NCI-H1436 treated with DMSO at 0.1 percent for 48 hours (cell line): ENCODE data around the gene NOVA2.

Source experiments
- DNase-seq: peaks from one replicate; lab custom pipeline; 2025; lab: John Stamatoyannopoulos, UW

Gene NOVA2

DNA sequence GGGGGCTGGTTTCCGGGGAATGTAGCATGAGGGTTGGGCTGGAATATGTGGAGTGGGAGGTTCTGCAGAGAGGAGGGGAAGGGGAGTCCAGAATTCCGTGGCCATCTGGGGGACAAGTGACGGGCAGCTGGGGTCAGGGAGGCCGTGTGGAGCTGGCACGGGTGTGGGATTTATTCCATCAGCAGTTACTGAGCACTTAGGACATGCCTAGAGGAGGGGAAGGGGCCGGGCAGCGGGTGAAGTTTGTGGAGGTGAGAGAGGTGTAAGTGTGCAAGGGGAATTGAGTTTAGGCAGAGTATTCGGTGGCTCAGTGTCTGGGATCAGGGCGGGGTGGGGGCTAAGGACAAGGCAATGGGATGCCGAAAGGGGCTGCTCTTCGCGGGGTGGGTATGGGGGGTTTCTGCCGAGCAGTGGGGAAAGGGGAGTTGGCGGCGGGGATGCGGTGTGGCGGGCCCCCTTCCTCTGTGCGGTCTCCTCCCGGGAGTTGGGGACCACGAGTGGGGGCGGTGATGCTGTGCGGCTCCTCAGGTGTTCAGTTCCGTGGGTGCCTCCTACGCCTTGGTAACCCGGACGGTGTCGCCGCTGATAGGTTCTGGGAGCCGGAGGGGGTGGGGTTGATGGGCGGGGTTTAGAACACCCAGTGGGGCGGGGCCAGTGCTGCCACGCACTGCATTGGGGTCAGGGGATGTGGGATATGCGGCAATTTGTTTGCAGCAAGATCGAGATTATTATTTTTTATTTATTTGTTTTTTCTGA, 27.0 kb upstream of the NOVA2 start:
- DNase-seq: no peak

GRCh38 chr19:45999653-46000121, 26.0 kb upstream of the NOVA2 start:
- DNase-seq: no peak

- no peak for DNase-seq
Observed at GRCh38 chr19:45998834-45999233, 25.2 kb upstream of the NOVA2 start.

DNA sequence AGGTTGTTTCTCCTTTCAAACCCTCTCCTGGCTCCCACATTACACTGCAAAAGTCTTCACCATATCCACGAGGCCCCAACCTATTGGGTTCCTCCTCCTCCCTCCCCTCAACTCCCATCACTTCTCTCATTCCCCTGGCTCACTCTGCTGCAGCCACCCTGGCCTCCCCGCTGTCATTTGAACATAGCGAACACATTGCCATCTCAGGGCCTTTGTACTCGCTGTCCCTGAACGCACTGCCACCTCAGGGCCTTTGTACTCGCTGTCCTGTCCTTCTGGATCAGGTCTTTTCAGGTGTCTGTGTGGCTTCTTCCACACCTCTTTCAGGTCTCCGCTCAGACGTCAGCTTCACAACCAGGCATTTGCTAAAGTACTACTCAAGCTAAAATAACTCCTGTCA, 23.3 kb upstream of the NOVA2 start:
- DNase-seq: no peak

DNA sequence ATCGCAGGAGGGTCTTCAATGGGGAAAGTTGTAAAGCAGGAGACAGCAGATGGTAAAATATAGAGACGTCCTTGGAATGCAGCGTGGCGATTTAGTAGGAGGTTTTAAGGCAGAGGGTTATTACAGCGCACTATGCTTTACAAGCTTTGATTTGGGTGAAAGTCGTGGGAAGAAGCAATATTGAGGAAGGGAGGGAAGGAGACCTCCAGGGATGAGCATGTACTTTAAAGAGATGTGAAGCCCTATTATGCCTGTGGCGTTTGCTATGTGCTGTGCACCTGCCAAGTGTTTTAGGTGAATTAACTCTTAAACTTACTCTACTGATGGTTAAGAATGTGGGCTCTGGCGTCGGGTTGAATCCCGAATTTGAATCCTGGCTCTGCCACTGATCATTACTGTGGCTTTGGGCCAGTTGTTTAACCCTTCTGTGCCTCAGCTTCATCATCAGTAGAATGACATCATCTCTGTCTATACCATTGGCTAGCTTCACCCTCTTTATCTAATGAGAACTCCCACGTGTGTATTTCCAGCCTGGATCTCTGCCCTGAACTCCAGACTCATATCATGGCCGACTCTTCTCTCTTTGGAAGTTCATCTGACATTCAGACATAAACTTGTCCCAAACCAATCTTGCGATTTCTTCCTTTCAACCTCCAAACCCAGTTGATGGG, 22.2 kb upstream of the NOVA2 start:
- no peak for DNase-seq

DNA sequence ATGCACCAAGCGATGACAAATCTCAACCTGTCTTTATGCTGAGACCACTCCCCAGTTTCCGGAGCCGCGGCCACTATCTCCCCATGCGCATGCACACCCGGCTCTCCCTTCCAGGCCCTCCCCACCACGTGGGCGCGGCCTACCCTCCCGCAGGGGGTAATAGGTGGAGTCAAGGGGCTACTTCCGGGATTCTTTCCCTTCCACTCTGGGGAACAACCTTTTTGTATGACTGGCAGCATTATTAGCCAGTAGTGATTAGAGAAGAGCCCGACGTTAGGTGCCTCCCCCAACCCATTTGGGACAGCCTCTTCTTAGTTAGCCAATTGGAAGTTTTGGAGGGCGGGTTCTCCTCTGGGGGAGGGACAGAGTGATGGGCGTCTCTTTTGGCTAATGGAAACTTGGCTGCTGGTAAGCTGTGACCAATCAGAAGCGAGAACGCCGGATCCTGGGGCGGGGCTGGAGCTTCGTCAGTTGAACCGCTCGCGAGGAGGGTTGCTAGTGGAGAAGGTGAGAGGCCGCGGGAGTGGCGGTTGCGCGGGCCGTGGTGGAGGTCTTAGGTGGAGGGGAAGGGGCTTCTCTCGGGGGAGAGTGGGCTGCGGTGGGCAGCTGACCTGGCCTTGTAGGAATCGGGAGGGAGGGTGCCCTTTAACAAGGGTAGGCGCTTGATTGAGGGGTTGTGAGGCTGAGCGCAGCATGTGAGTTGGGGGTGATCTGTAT, 21.5 kb upstream of the NOVA2 start, which contains the start of gene CCDC61:
Gene CCDC61, plus strand, starts transcription at position 470 of the 717 bp plus-strand sequence. CDS start 7,552 bp downstream, outside the sequence.
- DNase-seq: peak; percentile 98

DNA sequence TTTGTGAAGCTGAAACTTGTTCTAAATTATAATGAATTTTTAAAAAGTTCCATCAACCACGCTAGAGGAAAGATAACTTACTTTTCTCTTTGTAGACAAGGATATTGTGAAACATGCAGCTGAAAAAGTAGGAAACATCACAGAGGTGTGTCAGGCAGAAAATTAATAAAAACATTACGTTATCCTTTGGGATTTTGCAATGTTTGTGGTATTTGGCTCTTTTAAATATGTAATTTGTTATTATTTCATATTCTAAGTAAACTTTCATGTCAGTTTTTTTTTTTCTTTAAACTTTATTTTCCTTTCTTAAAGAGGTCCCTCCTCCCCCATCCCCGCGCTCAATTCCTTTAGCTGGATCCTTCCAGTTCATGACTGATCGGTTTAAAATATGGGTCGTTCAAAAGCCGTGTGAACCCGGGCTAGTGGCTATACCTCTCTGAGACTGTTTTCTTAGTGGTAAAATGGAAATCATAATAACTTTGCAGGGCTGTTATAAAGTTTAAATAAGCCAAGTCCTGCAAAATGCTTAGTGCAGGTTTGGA, 20.9 kb upstream of the NOVA2 start:
- no peak for DNase-seq

GRCh38 chr19:45990113-45990728, 16.6 kb upstream of the NOVA2 start:
- DNase-seq: no peak

DNA sequence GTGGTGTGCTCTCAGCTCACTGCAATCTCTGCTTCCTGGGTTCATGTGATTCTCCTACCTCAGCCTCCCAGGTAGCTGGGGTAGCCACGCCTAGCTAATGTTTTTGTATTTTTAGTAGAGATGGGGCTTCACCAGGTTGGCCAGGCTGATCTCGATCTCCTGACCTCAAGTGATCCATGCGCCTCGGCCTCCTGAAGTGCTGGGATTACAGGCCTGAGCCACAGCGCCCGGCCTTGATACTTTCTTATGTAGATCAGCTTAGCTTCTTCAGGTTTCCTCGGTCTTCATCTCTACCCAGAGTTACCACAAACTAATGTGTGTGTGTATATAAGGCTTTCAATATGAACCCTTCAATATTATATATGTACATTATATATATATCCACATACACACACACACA, 11.7 kb upstream of the NOVA2 start:
- DNase-seq: no peak

- DNase-seq: no peak
Observed at GRCh38 chr19:45981350-45981749, 7.7 kb upstream of the NOVA2 start.

- no peak for DNase-seq
Observed at GRCh38 chr19:45978156-45978555, 4.5 kb upstream of the NOVA2 start.

DNA sequence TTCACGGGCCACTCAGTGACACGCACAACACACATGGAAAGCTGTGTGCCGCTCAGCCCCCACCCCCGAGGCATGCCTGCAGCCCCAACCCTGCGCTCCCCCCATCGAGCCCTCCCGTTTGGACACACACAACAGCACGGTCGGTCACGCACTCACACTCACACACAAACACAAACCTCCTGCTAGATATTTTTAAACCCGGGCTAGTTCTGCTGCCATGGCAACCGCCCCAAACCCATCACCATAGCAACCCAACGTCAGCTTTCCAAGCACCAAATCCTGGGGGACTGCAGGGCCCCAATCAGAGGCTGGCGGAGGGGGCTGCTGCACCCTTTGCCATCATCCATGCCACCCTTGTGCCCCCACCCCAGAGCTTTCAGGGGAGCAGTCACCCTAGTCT, 2.5 kb upstream of the NOVA2 start:
- no peak for DNase-seq

GRCh38 chr19:45975306-45976070, 1.8 kb upstream of the NOVA2 start:
- no peak for DNase-seq

DNA sequence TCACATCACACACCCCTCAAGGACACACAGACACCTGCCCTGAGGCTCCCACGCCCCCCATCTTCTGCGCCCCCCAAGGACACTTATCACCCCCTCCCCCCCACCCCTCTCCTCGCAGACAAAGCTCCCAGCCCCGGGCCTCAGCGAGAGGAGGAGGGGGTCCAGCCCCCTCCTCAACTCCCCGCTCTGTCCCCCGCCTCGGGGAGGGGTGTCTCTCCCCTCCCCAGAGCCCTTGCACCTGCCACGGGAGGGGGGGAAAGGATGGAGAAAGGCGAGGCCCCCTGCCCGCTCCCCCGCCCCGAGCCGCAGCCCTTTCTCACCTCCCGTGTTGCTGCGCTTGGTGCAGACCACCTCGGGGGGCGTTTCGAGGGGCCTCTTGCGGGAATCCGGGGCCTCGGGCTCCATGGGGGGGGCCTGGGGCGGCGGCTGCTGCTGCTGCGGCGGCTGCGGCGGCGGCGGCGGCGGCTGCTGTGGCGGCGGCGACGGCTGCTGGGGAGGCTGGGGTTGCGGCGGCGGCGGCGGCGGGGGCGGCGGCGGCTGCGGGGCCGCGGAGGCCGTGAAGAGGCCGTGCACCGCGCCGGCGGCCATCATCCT, 621 bp downstream of the NOVA2 start:
- DNase-seq: no peak

DNA sequence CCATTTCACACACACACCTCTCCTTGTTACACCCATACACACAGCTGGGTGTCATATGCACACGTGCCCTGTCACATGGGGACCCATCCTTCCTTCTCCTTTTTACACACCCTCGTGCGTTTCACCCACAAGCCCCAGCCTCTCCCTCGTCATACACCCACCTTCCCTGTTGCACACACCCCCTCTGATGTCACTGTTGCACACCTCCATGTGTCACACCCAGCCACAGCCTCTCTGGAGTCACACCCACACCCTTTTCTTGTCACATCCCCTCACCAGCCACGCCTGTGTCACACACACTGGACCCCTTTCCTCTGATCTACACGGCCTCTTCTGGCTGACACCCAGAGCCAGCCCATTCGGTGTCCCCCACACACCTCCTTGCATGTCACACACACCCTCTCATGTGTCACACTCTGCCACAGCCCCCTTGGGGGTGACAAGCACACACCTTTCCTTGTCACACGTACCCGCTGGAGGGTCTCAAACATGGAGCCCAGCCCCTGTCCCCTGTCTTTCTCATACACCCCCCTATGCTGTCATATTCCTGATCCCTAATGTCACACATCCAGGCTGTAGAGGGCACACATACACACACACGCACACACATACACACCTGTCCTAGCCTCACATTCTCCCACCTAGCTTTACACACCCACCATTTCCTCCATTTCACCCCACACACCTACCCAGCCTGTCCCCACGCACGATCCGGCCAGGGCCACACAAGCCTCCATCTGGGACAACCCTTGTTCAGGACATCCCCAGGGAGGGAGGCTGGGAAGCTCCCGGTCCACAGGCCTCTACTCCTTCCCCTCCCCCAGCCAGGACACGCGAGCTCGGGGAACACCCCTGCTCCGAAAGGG, 1.4 kb downstream of the NOVA2 start:
- no peak for DNase-seq

GRCh38 chr19:45971260-45971902, 2.3 kb downstream of the NOVA2 start:
- no peak for DNase-seq

- no peak for DNase-seq
Observed at GRCh38 chr19:45969676-45970075, 4.0 kb downstream of the NOVA2 start.

DNA sequence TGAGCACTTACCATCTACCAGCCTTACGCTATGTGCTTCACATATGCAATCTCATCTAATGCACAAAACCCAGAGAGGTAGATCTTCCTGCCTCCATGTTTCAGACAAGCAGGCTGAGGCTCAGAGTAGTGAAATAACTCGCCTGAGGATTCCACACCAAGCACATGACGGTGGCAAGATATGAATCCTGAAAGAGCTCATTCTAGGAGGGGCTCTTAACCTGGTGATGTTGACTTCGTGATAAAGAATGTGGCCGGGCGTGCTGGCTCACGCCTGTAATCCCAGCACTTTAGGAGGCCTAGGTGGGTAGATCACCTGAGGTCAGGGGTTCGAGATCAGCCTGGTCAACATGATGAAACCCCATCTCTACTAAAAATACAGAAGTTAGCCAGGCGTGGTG, 5.0 kb downstream of the NOVA2 start:
- DNase-seq: no peak

GRCh38 chr19:45967246-45967645, 6.4 kb downstream of the NOVA2 start:
- no peak for DNase-seq
